NCI-H1092 treated with DMSO at 0.1 percent for 48 hours (cell line): ENCODE measurements around the gene TRIM40.
"Not testable (repeated sequence)": the region's sequence is repeated elsewhere in the genome, so short reads cannot be mapped to it uniquely, and the experiment has no call there.

Experiments used
- DNase-seq: peaks from one replicate; lab custom pipeline; 2025; lab: John Stamatoyannopoulos, UW

TRIM40 gene

GRCh38 chr6:30163090-30163917 lies 27.4 kb downstream of the TRIM40 start, which contains the start of gene TRIM15:
TRIM15 (plus strand) TSS chr6:30163546; CDS start chr6:30163685, 139 bp downstream.
- DNase-seq: no peak

DNA sequence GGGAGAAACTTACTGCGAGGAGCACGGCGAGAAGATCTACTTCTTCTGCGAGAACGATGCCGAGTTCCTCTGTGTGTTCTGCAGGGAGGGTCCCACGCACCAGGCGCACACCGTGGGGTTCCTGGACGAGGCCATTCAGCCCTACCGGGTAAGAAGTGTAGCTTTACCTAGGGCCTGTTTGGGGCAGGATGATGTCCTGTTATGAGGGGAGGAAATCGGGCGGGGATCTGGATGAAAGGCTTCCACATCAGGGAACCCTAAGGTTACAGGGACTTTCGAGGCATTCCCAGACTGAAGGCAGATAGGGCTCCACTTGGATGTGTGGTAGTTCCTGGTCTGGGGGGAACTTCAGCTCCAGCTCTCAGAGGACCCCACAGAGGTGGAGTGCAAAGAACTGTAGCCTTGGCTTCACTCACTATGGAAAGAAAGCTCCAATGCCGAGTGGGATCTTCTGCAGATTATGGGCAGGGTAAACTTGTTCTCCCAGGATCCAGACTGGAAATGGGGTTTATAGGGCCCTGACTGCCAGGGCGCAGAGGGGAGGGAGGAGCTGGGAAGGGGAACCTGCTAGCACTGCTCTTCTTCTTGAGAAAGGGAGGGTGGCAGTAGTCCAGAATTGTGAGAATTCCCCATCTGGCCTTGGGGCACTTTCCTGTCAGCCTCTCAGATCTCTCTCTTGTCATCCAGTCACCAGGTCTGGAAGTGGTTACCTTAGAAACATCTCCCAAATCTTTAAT lies 28.1 kb downstream of the TRIM40 start:
- DNase-seq: no peak

- no peak for DNase-seq
These were observed 28.8 kb downstream of the TRIM40 start for GRCh38 chr6:30164714-30165113.

DNA sequence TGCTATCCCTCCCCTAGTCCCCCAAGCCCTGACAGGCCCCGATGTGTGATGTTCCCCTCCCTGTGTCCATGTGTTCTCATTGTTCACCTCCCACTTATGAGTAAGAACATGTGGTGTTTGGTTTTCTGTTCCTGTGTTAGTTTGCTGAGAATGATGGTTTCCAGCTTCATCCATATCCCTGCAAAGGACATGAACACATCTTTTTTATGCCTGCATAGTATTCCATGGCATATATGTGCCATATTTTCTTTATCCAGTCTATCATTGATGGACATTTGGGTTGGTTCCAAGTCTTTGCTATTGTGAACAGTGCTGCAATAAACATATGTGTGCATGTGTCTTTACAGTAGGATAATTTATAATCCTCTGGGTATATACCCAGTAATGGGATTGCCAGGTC lies 29.3 kb downstream of the TRIM40 start:
- not testable (repeated sequence) for DNase-seq

DNA sequence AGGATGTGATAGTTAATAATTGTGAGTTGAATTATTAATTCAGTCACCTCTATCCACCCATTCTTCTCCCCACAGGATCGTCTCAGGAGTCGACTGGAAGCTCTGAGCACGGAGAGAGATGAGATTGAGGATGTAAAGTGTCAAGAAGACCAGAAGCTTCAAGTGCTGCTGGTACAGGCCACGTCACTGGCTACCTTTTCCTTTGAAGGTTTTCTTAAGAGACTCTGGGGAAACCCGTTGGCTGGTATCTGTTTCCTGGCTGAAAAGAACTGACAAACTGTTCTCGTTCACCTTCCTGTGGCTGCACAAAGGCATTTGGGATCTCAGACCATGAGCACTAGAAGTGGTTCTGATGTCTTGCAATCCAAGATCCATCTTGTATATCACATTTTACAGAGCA lies 31.2 kb downstream of the TRIM40 start:
- DNase-seq: no peak

- DNase-seq: no peak
These were observed 32.8 kb downstream of the TRIM40 start for GRCh38 chr6:30168741-30169140.

GRCh38 chr6:30169658-30170614 lies 34.0 kb downstream of the TRIM40 start:
- peak; percentile 4 for DNase-seq

DNA sequence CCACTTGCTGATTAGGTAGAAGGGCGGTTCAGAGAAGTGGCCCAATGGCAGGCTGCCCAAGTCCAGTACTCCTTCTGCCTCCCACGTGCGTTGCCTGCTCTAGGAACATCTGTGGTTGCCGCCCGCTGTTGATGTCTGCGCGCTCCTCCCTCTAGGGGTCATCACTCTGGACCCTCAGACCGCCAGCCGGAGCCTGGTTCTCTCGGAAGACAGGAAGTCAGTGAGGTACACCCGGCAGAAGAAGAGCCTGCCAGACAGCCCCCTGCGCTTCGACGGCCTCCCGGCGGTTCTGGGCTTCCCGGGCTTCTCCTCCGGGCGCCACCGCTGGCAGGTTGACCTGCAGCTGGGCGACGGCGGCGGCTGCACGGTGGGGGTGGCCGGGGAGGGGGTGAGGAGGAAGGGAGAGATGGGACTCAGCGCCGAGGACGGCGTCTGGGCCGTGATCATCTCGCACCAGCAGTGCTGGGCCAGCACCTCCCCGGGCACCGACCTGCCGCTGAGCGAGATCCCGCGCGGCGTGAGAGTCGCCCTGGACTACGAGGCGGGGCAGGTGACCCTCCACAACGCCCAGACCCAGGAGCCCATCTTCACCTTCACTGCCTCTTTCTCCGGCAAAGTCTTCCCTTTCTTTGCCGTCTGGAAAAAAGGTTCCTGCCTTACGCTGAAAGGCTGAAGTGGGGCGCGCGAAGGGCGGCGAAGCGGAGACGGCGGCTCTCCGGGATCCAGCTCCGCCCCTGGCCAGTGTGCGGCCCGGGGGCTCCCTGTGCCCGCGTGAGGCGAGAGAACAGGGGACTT lies 35.9 kb downstream of the TRIM40 start:
- no peak for DNase-seq

- DNase-seq: no peak
These were observed 36.7 kb downstream of the TRIM40 start for GRCh38 chr6:30172681-30173080.

DNA sequence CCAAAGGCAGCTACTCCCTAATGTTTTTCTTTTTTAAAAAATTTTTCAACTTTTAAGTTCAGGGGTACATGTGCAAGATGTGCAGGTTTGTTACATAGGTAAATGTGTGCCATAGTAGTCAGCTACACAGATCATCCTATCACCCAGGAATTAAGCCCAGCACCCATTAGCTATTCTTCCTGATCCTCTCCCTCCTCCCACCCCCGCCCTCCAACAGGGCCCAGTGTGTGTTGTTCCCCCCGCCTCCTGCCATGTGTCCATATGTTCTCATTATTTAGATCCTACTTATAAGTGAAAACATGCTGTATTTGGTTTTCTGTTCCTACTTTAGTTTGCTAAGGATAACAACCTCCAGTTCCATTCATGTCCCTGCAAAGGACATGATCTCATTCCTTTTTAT lies 39.8 kb downstream of the TRIM40 start:
- DNase-seq: no peak

- no peak for DNase-seq
These were observed 42.9 kb downstream of the TRIM40 start for GRCh38 chr6:30178837-30179236.

DNA sequence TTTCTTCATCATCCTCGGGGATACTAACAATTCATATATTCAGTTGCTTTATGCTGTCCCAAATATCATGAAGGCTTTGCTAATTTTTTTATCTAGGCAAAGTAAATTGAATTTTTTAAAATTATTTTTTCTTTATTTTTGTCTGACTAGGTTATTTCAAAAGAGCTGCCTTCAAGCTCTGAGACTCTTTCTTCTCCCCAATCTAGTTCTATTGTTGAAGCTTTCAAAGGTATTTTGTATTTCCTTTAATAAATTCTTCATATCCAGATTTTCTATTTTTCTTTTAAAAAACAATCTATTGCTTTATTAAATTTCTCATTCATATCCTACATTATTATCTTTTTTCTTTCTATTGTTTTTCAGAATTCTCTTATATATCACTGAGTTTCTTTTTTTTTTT lies 44.2 kb downstream of the TRIM40 start:
- no peak for DNase-seq

DNA sequence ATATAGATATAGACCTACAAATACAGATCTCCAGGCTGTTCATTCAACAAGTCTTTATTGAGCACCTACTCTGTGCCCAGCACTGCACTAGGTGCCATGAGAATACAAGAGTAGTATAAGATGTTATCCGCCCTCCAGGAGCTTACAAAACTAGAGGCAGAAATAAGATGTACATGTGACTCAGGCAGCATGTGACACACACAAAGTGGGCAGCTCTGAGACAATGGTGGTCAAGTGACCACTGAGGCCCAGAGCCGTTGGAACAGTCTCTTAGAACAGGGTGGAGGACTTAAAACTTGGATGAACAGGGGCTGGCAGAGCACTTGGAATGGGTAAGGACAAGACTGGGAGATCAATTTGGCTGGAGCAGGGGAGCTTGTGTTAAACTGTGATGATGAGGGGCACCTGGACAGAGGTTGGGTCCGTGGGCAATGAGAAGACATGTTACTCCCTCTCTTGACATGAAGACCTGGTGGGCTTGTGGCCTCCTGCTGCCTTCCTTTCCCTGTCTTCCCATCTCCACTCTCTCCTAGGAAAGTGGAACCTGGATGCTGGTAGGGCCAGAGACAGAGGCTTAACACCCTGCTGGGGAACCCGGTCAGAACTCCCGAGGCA lies 48.6 kb downstream of the TRIM40 start:
- DNase-seq: no peak

DNA sequence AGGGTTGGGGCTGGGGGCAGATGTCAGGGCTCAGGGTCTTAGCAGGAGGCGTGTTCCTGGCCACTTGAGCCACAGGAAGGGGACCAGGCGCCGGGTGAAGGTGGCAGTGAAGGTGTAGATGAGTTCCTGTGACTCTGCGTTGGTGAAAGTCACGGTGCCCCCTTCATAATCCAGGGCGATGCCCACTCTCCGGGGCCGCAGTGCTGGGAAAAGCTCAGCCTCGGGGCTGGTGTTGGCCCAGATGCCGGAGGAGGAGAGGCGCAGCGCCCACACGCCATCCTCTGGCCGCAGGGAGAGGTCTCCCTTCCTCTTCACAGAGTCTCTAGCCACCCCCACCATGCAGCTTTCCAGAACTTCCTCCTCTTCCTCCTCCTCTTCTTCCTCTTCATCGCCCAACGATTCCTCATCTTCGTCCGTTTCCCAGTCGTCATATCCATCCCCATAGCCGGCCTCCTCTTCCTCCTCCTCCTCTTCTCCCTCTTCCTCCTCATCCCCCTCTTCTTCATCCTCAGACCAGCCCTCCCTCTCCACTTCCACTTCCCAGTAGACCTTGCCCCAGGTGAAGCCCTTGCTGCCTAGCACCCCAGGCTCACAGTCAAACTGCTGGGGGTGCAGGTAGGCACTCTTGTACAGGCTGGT lies 50.0 kb downstream of the TRIM40 start:
- DNase-seq: no peak

- DNase-seq: no peak
These were observed 52.6 kb downstream of the TRIM40 start for GRCh38 chr6:30188541-30188940.

GRCh38 chr6:30192076-30192475 lies 56.1 kb downstream of the TRIM40 start:
- no peak for DNase-seq

DNA sequence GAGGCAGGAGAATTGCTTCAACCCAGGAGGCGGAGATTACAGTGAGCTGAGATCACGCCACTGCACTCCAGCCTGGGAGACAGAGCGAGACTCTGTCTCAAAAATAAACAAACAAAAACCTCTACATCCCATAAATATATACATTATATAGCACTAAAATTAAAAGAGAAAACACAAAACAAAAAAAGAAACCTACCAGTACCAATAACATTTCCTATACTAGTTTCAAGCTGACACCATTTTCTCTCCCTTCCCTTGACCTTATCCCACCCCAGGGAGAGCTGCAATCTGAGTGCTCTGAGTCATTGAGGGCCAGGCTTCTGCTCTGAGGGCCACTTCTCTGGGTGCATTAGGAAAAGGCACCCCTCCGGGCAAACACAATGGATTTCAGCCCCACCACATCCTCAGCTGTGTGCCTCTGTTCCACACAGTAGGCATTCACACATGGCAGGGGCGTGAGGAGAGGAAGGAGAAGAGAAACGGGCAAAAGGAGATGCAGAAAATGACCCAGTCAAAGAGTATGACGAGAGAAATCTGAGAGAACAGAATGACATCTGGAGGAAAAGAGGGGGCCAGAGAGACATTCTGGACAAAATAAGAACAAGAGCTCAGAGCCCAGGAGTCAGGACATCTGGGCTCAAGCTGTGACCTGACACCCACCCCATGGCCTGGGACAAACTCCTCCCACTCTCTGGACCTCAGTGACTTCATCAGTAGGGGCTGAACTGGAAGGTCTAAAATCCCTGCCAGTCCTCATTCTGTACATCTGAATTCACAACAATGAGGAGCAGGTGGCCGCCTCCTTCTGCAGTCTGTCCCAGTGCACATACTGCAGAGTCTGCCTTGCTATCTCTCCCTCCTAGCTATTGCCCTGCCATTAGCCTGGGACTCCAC lies 59.1 kb downstream of the TRIM40 start:
- DNase-seq: no peak

GRCh38 chr6:30195951-30196350 lies 60.0 kb downstream of the TRIM40 start:
- DNase-seq: no peak

DNA sequence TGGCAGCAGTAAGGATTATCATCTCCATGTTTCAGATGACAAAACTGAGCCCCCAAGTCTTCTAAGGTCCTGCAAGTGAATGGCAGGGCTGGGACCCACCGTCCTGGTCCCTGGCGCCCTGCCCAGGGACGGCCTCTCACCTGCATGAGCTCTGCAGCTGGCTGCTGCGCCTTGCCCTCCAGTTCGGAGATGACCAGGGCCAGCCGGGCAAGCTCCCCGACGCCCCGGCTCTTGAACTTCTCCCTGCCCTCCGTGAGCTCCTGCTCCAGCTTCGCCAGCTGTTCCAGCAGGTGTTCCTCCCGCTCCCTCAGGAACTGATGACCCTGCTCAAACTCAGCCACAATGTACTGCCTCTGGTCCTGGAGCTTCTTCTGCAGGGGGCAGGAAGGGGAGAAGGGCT lies 60.4 kb downstream of the TRIM40 start:
- DNase-seq: no peak
